ENCODE measurements around the gene LRRC27. TPM values are rescaled to one million over a fixed set of nuclear protein-coding genes. Genes with fewer than 3 reads are reported as not detected.

LRRC27 gene
- total RNA-seq (ENCODE audit: low replicate concordance): 12.0 and 24.1 TPM in 2 replicates

- H3K4me3 ChIP-seq (ENCODE audit: low read depth, low read length): peak within 1 kb of the TSS; percentile 98
- DNase-seq (ENCODE audit: low read depth): peak; percentile 95
- no peak for TF ChIP-seq CTCF (IDR thresholded peaks at IDR 0.05; ENCODE audit: insufficient read depth, low read length)
Observed at GRCh38 chr10:132331601-132332432, at the start of gene LRRC27. Gene LRRC27, plus strand, starts transcription at chr10:132332193. Its CDS starts 1,332 bp downstream, at chr10:132333525.

- TF ChIP-seq CTCF (IDR thresholded peaks at IDR 0.05; ENCODE audit: insufficient read depth, low read length): no peak
- no peak for DNase-seq (ENCODE audit: low read depth)
- H3K4me3 ChIP-seq (ENCODE audit: low read depth, low read length): no peak overlapping the region
Observed at GRCh38 chr10:132282667-132283603, 49.1 kb upstream of the LRRC27 start.

GRCh38 chr10:132283604-132284382, 48.2 kb upstream of the LRRC27 start:
- no peak overlapping the region for H3K4me3 ChIP-seq (ENCODE audit: low read depth, low read length)
- DNase-seq (ENCODE audit: low read depth): no peak
- TF ChIP-seq CTCF (IDR thresholded peaks at IDR 0.05; ENCODE audit: insufficient read depth, low read length): no peak

GRCh38 chr10:132289439-132289838, 42.6 kb upstream of the LRRC27 start:
- DNase-seq (ENCODE audit: low read depth): no peak
- H3K4me3 ChIP-seq (ENCODE audit: low read depth, low read length): no peak overlapping the region
- TF ChIP-seq CTCF (IDR thresholded peaks at IDR 0.05; ENCODE audit: insufficient read depth, low read length): no peak

- no peak for DNase-seq (ENCODE audit: low read depth)
- H3K4me3 ChIP-seq (ENCODE audit: low read depth, low read length): no peak overlapping the region
- TF ChIP-seq CTCF (IDR thresholded peaks at IDR 0.05; ENCODE audit: insufficient read depth, low read length): no peak
Observed at GRCh38 chr10:132290631-132291030, 41.4 kb upstream of the LRRC27 start.

GRCh38 chr10:132291826-132292225, 40.2 kb upstream of the LRRC27 start:
- no peak overlapping the region for H3K4me3 ChIP-seq (ENCODE audit: low read depth, low read length)
- TF ChIP-seq CTCF (IDR thresholded peaks at IDR 0.05; ENCODE audit: insufficient read depth, low read length): no peak

More at GRCh38 chr10:132291826-132292225, 40.2 kb upstream of the LRRC27 start:
- DNase-seq (ENCODE audit: low read depth): no peak
